HL-60/S4 (cell line): ENCODE results near the gene B4GALT1.

Experiments used
- in situ Hi-C: fragments of 300-500 bp; cut with MboI; formaldehyde crosslinking; loops from 2 replicates; pipeline ENCODE4 v1.14.3; 2022; ENCODE audit warnings: low sequenced_read_pairs

B4GALT1 gene, protein sequence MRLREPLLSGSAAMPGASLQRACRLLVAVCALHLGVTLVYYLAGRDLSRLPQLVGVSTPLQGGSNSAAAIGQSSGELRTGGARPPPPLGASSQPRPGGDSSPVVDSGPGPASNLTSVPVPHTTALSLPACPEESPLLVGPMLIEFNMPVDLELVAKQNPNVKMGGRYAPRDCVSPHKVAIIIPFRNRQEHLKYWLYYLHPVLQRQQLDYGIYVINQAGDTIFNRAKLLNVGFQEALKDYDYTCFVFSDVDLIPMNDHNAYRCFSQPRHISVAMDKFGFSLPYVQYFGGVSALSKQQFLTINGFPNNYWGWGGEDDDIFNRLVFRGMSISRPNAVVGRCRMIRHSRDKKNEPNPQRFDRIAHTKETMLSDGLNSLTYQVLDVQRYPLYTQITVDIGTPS

DNA sequence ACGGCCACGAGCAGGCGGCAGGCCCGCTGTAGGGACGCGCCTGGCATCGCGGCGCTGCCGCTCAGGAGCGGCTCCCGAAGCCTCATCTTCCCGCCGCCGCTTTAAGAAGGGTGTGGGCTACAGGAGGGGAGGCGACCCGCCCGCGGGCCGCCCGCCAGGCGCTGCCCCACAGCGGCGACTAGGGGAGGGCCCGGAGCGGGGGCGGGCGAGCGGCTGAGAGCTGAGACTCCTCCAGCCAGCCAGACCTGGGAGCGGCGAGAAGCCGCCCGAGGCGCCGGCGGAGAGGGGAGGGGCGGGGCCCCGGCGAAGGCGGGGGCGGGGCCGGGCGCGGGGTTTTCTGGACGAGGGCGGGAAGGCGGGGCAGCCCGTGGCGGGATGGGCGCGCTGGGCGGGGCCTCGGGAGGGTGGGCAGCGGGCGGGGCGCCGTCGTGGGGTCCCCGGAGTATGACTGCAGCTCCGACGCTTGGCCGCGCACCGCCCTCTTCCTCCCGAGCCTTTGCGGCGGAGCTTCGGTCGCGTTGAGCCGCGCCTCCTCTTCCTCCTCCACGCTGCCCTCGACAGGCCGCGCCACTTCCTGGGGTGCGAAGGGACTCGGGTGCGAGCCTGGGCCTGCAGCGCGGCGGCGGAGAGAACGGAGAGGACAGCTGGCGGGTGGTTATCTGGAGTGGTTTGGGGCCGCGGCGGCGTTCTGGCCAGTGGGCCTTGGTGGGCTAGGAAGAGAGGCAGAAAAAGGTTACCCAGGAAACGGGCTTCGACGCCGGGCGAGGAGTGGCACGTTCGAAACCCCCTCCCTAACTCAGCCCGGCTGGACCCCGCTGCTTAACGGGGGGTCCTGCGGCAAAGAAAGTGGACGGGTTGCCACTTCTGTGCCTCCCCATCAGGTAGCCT, at the start of gene B4GALT1:
Gene B4GALT1, minus strand, starts transcription at position 253 of the 888 bp plus-strand sequence. Its CDS starts 167 bp downstream, at position 86.
- in situ Hi-C loops, result no loop called here

DNA sequence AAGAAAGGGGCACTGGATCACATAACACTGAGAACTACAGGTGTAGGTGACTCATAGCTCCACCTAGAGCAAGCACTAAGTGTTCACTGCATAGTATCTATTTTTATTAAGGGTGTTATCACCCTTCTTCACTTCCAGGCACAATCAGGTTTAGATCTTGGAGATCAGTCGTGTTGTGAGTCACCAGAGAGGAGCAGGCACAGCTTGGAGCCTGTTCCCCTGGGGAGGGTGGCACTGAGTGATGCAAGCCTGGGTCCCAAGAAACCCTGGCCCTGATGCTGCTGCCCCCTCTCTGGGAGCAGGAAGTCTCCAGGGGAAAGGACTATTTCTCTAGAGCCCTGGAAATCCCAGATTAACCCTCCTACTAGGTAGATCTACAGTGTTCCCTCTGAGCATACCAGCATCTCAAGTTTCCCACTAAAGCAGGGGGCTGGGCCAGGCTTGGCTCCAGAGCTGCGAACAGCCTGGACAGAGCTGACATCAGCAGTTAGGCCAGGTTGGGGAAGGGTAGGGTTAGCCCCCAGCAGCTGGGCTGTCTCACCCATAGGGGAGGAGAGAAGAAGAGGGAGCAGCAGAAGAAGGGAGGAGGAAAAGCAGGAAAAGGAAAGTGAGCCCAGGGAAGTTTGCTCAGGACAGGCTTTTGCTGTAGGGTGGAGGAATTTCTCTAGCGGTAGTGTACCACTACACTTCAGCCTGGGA, 44.7 kb upstream of the B4GALT1 start:
- in situ Hi-C loops, result no loop called here

DNA sequence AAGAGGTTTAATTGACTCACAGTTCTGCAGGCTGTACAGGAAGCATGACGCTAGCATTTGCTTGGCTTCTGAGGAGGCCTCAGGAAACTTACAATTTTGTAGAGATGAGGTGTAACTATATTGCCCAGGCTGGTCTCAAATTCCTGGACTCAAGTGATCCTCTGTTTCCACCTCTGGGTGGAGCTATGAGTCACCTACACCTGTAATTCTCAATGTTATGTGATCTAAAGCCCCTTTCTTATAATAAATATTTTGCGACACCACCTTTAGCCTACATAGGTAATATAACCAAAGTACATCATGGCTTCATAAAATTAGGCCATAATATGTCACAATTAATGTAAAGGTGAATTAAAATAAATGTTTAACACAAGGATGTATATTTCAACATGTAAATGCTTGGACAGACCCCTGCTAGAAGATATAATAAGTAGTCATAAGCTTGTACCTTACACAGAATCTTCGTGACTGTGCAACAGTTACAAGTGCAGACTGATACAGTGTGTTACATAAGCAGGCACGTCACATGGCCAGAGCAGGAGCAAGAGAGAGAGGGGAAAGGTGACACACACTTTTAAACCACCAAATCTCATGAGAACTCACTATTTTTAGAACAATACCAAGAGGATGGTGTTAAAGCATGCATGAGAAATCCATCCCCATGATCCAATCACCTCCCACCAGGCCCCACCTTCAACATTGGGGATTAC, 43.0 kb upstream of the B4GALT1 start:
- in situ Hi-C loops, result no loop called here

DNA sequence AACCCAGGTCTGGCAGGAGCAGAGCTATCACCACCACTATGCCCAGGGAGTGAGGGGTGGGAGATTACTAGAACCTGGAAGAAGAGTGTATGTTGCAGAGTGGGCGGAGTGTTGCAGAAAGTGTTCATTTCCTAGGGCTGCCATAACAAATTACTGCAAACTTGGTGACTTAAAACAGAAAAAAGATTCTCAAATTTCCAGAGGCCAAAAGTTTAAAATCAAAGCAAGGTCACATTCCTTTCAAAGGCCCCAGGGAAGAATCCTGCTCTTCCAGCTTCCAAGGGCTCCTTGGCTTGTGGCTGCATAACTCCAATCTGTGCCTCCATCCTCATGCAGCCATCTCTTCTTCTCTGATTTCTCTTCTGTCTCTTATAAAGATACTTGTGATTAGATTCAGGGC, 42.3 kb upstream of the B4GALT1 start:
- in situ Hi-C loops, result no loop called here

DNA sequence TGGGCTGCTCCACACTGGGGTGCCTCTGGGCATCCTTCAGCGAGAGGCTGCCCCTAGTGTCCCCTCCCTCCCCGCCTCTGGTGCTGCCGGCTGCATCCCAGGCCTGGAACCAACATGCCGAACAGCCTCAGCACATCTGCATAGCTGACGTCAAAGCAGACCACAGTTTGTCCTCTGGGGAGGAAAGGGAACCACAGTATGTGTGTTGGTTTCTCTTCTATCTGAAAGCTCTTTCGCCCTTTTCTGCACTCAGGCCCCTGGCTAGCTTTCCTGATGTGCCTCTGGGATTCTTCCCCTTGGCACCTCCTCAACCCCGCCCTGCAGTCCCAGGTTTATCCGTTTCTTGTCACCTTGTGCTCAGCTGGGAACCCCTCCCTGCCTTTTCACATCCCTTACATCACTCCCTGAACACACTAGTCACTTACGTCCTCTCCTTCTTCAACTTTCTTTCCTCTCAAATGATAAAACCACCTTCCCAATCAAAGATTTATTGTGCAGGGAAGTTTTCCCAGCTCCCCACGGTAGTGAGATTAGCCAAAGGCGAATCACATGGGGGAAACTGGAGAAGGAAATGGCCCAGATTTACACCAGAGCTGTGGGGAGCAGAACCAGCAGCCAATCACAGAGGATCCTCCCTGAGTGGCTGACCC, 35.5 kb upstream of the B4GALT1 start:
- in situ Hi-C loops, result no loop called here

DNA sequence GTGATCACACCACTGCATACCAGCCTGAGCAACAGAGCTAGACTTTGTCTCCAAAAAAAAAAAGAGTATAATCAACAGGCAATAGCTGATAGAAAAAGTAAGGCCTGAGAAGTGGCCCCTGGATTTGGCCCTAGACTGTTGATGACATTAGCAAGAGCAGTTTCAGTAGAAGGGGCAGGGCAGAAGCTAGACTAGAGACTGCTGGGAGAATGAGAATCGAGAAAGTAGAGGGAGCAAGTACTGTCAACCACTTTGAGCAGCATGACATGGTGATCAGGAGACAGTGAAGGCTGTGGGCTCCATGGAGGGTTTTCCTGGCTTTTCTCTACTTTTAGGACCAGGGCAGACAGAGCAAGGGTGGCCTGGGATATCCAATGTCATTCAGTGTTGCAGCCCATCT, 34.9 kb upstream of the B4GALT1 start:
- in situ Hi-C loops, result no loop called here

DNA sequence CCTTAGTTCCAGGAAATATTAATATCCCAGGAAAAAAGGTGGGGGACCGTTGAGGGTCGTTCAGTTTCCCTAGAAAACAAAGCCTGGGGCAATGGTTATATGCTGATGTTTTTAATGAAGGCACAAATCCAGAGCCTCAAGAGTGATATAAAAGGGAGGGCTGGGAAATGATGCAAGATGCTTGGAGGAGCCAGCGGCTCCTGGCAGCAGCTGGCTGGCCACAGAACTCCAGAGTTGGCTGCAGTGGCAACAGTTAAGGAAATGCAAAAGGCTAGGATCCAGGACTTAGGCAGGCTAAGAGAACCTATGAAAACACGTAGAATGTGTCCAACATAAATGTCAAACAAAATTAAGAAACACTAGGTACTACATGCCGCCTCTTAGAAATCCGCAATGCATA, 31.0 kb upstream of the B4GALT1 start:
- in situ Hi-C loops, result no loop called here

DNA sequence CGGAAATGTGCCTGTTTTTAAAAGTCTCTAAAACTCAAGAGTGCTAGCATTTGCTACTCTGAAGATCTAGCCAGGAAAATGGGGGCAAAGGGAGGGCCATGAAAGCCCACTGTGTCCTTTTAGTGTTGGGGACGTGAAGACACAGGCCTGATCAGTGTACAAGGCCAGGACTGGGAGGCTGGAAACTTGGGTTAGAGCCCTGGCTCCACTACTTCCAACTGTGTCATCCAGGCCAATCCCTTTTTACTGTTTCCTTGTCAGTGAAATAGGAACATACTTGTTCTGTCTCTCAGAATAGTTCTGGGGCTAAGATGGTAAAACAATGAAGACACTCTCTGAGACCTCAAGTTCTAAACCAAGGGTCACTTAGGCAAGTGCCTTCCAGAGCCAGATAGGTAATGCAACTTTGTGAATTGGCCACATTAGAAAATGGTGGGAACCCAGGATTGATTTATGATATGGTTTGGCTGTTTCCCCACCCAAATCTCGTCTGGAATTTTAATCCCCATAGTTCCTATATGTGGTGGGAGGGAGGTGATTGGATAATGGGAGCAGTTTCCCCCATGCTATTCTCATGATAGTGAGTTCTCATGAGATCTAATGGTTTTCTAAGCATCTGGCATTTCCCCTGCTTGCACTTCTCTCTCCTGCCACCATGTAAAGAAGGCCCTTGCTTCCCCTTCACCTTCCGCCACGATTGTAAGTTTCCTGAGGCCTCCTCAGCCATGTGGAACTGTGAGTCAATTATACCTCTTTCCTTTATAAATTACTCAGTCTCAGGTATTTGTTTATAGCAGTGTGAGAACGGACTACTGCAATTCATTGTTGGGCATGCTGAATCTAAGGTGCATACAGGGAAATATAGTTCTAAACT, 30.4 kb upstream of the B4GALT1 start:
- in situ Hi-C loops, result no loop called here

DNA sequence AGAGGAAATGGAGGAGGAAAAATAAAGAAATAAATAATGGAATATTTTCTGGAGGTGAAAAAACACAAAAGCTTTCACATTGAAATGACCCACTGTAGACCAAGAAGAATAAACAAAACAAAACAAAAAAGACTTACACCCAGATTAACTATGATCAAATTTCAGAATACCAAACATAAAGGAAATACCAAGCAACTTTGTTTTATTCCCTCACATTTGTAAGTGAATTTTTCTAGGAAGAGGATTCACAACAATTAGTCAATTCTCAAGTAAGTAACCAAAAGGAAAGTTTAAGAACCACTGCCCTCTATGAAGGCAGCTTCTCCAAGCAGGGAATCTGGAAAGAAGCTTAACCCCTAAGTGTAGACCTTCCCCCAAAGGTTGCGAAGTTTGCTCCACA, 29.6 kb upstream of the B4GALT1 start:
- in situ Hi-C loops, result no loop called here

DNA sequence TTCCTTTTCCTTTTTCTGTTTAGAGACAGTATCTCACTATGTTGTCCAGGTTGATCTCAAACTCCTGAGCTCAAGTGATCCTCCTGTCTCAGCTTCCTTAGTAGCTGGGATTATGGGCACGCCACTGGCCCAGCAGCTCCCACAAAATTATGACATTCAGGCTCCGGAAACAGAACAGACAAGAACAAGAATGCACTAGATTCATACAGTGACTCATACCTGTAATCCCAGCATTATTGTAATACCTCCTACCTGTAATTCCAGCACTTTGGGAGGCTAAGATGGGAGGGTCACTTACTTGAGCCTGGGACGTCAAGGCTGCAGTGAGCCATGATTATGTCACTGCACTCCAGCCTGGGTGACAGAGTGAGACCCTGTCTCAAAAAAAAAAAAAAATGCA, 26.7 kb upstream of the B4GALT1 start:
- in situ Hi-C loops, result no loop called here

DNA sequence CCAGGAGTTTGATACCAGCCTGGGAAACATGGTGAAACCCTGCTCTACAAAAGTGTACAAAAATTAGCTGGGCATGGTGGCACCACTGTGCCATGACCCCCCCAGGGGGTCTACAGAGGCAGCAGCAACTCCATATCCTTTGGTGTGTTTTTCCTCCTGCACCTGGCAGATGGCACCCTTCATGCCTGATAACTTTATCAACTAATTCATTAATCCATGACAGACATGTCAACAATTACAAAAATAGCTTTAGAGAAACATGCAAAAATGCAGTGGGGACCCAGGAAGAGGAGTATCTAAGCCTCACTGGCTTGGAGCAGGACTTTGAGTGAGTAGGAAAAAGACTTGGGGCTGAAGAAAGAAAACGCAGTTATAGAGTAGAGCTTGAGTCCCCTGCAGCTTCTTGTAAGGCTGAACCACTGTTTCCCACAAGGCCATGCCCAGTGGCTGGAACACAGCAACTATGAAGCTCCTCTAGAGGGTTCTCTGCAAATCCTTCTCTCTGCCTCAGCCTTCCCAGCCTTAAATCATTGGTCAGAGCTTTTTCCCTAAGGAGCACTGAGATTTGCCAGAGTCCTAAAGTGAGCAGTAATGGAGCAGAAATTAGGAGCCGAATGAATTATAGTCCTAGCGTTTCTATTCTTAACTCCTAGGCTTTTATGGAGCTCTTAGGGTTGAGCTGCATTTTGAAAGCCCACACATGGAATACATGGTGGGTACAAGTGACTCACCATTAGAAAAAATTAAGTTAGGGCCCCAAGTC, 25.5 kb upstream of the B4GALT1 start:
- in situ Hi-C loops, result no loop called here

DNA sequence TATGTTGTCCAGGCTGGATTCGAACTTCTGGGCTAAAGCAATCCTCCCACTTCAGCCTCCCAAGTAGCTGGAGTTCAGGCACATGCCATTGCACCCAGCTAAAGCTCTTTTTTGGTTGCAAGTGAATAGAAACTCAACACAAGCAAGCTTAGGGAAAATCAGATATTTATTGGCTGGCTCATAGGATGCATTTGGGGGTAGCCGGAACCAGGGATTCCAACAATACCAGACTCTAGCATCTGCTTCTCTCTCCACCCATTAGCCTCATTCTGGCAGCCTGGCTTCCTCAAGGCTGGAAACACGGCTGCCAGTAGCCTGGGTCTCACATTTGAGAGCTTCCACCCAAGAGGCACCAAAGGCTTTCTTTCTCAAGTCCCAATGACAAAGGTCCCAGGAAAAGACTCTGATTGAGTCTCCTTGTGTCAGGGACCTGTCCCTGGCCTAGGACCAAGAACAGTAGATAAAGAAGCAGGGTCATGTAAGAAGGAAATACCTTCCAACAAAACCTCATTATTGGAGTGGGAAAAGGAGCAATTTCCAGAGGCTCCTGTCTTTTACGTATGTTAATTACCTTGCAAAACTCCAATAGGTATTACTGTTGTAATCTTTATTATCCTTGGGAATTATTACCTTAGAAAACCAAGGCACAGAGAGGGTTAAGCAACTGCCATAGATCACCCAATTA, 23.0 kb upstream of the B4GALT1 start:
- in situ Hi-C loops, result no loop called here

DNA sequence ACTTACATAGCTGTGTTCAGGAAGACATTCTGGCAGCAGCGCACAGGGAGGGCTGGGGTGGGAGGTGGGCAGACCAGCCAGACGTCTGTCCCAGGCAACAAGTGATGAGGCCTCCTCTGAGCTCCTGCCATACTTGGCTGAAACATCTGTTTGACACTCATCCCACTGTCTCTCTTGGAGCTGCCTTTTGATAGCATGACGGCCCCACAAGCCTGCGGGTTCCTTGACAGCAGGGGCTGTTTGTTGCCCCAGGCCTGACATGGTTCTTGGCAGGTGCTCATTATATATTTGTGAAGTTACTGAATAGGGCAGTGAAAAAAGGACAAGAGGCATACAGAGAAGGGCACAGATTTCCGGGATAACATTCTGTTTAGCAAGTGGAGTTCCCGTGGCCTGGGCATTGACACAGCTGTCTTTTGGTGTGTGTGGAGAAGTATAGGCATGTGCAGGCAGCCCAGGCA, 22.2 kb upstream of the B4GALT1 start:
- in situ Hi-C loops, result no loop called here

DNA sequence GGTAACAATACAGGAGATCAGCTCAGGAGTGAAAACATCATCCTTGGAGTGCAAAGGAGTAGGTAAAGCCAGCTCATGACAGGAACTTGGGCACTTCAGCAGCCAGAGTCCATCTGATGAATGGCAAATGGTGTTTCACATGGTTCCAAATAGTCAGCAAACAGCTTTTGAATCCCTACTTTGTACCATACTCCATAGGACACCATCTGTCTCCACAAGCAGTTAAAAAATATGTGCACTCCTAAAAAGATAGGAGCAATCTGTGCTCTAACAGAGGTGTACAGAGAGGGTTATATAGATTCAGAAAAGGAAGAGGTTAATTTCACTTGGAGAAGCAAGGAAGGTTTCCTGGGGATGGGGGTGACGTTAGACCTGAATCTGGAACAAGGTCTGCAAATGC, 21.6 kb upstream of the B4GALT1 start:
- in situ Hi-C loops, result no loop called here

DNA sequence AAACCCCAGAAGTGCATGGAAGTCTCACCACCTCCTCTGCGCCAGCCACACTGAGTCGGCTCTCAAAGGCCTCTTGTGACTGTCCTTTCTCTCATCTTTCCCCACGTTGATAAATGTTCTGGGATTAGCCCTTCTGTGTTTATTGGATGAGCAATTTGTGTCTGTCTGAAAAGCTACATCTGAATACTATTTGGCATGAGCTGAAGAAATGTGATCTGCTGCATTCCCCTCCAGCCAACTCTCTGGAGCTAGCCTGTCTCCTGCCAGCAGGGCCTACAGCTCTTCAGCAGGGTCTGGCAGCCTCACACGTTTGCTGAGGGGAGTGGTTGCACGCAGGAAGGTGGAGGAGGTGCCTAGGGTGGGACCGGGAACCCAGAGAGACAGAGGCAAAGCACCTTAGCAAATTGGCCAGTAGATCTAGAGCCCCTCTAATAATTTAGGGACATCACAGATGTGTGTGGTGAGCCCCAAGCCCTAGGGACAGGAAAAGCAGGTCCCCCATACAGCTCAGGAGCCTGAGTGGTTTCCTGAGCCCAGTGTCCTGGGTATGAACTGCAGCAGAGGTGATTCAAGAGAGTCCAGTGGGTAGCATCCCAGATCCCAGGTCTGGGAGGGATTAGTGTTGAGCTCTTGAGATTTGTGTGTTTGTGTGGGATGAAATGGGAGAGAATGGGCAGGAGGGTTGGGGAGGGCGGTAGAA, 20.5 kb upstream of the B4GALT1 start:
- in situ Hi-C loops, result no loop called here

DNA sequence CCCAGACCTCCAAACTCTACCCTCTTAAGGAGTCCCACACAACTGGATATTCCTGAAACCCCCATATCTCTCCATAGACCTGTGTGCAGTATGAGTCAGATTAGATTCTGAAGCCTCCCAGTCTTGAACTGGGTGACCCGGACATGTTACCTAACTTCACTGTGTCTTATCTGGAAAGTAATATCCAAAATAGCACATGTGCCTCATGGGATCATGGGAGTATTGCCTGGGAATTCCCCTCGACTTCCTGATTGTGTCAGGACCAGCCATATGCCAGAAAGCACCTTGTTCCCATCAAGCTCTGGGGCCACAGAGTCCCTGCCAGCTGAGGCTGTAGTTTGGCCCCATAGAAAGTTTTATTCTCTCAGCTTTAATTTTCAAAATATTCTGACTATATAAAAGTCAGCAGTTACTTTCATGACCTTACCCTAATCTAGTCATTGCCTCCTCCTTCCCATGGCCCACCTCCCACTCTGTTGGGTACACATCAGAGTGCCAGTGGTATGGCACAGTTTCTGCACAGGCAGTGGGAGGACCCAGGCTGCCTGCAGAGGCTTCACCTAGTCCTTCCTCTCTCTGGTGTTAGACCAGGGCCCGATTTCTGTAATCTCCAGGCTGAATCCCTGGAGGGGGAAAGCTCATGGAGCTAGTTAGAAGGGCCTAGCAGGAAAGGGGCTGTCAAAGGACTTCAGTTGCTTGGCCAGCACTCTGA, 19.5 kb upstream of the B4GALT1 start:
- in situ Hi-C loops, result no loop called here

DNA sequence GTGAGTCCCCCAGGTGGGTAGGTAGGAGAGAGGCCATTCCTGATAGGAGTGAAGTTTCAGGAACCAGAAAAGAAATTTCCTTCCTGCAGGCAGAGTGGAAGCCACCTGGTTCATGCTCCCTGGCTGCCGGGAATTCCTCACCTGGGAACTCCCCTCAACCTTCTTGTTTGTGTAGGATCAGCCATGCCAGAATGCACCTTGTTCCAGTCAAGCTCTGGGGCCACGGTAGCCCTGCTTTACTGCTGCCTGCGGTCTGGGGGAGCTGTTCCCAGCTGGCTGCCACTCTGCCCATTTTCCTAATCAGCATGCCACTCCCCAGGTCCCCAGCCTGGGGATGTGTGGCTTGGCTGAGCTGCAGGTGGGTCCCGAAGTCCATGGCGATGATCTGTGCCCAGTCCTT, 18.7 kb upstream of the B4GALT1 start:
- in situ Hi-C loops, result no loop called here
